ENCODE results near the gene MCRIP1. TPM values are rescaled to one million over a fixed set of nuclear protein-coding genes. Genes with fewer than 3 reads are reported as not detected.

MCRIP1 gene
- total and polyA plus RNA-seq, 2 of the 13 experiments (the other 11 are each of a cell fraction or from before 2014, with no cell fraction given) = 79.7 to 84.9 TPM

DNA sequence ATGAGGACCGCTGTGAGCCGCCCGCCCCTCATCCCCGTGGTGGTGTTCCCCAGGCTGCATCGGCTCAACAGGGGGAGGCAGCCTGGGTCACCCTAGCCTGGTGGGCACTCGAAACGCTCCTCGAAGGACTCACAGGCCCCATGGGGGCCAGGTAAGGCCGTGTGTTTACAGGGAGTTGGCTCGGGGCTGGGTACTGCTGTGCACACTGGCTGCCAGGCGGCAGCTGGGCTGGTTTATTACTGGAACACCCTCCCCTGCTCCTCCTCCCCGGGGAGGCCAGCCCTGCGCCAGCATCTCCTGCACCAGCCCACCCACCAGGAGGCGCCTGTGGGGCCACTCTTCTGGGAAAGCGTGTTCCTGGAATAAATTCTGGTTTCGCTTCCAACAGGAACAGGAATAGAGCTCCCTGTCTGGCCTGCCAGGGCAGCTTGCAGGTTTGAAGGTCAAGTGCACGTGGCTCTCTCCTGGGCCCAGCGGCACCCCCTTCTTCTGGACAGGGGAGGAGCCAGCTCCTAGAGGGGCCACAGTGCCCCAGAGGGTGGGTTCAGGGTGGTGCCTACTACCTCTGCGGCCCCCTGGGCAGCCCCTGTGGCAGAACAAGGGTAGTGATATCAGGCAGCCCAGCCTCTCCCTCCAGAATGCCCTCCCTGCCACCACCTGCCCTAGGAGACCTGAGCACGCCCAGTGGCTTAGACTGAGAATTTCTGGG, 11.3 kb downstream of the MCRIP1 start (continued):
- TF ChIP-seq, protein P1, sequence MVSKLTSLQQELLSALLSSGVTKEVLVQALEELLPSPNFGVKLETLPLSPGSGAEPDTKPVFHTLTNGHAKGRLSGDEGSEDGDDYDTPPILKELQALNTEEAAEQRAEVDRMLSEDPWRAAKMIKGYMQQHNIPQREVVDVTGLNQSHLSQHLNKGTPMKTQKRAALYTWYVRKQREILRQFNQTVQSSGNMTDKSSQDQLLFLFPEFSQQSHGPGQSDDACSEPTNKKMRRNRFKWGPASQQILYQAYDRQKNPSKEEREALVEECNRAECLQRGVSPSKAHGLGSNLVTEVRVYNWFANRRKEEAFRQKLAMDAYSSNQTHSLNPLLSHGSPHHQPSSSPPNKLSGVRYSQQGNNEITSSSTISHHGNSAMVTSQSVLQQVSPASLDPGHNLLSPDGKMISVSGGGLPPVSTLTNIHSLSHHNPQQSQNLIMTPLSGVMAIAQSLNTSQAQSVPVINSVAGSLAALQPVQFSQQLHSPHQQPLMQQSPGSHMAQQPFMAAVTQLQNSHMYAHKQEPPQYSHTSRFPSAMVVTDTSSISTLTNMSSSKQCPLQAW (CRISPR knock-in tag; IDR thresholded peaks at IDR 0.05) = peak; percentile 74
- TF ChIP-seq ZSCAN29 (CRISPR knock-in tag; conservative IDR thresholded peaks at IDR 0.05) = no peak
- TF ChIP-seq PAF1 (CRISPR knock-in tag; IDR thresholded peaks at IDR 0.05) = no peak
- no peak for TF ChIP-seq PHB2 (IDR thresholded peaks at IDR 0.05; ENCODE audit: partially characterized antibody)
- TF ChIP-seq SIX4 (CRISPR knock-in tag; IDR thresholded peaks at IDR 0.05) = no peak
- TF ChIP-seq, protein P2, sequence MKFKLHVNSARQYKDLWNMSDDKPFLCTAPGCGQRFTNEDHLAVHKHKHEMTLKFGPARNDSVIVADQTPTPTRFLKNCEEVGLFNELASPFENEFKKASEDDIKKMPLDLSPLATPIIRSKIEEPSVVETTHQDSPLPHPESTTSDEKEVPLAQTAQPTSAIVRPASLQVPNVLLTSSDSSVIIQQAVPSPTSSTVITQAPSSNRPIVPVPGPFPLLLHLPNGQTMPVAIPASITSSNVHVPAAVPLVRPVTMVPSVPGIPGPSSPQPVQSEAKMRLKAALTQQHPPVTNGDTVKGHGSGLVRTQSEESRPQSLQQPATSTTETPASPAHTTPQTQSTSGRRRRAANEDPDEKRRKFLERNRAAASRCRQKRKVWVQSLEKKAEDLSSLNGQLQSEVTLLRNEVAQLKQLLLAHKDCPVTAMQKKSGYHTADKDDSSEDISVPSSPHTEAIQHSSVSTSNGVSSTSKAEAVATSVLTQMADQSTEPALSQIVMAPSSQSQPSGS (CRISPR knock-in tag; IDR thresholded peaks at IDR 0.05) = peak; percentile 50; the same call in 1 of the 2 replicates
- TF ChIP-seq, protein P3, sequence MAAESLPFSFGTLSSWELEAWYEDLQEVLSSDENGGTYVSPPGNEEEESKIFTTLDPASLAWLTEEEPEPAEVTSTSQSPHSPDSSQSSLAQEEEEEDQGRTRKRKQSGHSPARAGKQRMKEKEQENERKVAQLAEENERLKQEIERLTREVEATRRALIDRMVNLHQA (CRISPR knock-in tag; IDR thresholded peaks at IDR 0.05) = no peak
- TF ChIP-seq SMARCC2 (IDR thresholded peaks at IDR 0.05) = no peak
- TF ChIP-seq SRSF1 (optimal IDR thresholded peaks at IDR 0.05; ENCODE audit: low read depth, low read length) = peak; percentile 87
- peak; percentile 74 for TF ChIP-seq STAG1 (CRISPR knock-in tag; IDR thresholded peaks at IDR 0.05)
- no peak for TF ChIP-seq TAF1 (CRISPR knock-in tag; IDR thresholded peaks at IDR 0.05)
- no peak for TF ChIP-seq ZNF24 (IDR thresholded peaks at IDR 0.05)
- TF ChIP-seq, protein P4, sequence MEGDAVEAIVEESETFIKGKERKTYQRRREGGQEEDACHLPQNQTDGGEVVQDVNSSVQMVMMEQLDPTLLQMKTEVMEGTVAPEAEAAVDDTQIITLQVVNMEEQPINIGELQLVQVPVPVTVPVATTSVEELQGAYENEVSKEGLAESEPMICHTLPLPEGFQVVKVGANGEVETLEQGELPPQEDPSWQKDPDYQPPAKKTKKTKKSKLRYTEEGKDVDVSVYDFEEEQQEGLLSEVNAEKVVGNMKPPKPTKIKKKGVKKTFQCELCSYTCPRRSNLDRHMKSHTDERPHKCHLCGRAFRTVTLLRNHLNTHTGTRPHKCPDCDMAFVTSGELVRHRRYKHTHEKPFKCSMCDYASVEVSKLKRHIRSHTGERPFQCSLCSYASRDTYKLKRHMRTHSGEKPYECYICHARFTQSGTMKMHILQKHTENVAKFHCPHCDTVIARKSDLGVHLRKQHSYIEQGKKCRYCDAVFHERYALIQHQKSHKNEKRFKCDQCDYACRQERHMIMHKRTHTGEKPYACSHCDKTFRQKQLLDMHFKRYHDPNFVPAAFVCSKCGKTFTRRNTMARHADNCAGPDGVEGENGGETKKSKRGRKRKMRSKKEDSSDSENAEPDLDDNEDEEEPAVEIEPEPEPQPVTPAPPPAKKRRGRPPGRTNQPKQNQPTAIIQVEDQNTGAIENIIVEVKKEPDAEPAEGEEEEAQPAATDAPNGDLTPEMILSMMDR (CRISPR knock-in tag; IDR thresholded peaks at IDR 0.05) = peak; percentile 90
- TF ChIP-seq, protein P5, sequence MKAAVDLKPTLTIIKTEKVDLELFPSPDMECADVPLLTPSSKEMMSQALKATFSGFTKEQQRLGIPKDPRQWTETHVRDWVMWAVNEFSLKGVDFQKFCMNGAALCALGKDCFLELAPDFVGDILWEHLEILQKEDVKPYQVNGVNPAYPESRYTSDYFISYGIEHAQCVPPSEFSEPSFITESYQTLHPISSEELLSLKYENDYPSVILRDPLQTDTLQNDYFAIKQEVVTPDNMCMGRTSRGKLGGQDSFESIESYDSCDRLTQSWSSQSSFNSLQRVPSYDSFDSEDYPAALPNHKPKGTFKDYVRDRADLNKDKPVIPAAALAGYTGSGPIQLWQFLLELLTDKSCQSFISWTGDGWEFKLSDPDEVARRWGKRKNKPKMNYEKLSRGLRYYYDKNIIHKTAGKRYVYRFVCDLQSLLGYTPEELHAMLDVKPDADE (CRISPR knock-in tag; IDR thresholded peaks at IDR 0.05) = no peak
- TF ChIP-seq ZNF543 (CRISPR knock-in tag; IDR thresholded peaks at IDR 0.05) = no peak
- TF ChIP-seq, protein P6, sequence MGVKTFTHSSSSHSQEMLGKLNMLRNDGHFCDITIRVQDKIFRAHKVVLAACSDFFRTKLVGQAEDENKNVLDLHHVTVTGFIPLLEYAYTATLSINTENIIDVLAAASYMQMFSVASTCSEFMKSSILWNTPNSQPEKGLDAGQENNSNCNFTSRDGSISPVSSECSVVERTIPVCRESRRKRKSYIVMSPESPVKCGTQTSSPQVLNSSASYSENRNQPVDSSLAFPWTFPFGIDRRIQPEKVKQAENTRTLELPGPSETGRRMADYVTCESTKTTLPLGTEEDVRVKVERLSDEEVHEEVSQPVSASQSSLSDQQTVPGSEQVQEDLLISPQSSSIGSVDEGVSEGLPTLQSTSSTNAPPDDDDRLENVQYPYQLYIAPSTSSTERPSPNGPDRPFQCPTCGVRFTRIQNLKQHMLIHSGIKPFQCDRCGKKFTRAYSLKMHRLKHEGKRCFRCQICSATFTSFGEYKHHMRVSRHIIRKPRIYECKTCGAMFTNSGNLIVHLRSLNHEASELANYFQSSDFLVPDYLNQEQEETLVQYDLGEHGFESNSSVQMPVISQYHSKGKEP (CRISPR knock-in tag; IDR thresholded peaks at IDR 0.05) = no peak
- TF ChIP-seq, protein P7, sequence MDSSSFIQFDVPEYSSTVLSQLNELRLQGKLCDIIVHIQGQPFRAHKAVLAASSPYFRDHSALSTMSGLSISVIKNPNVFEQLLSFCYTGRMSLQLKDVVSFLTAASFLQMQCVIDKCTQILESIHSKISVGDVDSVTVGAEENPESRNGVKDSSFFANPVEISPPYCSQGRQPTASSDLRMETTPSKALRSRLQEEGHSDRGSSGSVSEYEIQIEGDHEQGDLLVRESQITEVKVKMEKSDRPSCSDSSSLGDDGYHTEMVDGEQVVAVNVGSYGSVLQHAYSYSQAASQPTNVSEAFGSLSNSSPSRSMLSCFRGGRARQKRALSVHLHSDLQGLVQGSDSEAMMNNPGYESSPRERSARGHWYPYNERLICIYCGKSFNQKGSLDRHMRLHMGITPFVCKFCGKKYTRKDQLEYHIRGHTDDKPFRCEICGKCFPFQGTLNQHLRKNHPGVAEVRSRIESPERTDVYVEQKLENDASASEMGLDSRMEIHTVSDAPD (CRISPR knock-in tag; IDR thresholded peaks at IDR 0.05) = no peak
- no peak for TF ChIP-seq ZMYM4 (CRISPR knock-in tag; IDR thresholded peaks at IDR 0.05)
- no peak for TF ChIP-seq ZFP90 (CRISPR knock-in tag; IDR thresholded peaks at IDR 0.05; ENCODE audit: borderline replicate concordance)
